ENCODE data around the gene CACNA1F.

GRCh38 chrX:49176421-49177326 is 56.5 kb downstream of the CACNA1F start:
- TF ChIP-seq CSRNP3 (CRISPR knock-in tag; IDR thresholded peaks at IDR 0.05) (no peak), ARNTL (CRISPR knock-in tag; IDR thresholded peaks at IDR 0.05; ENCODE audit: borderline replicate concordance, low read depth) (no peak), ZNF8 (CRISPR knock-in tag; IDR thresholded peaks at IDR 0.05) (no peak), CREB5 (CRISPR knock-in tag; IDR thresholded peaks at IDR 0.05; ENCODE audit: low read depth) (no peak), ZFP3 (CRISPR knock-in tag; IDR thresholded peaks at IDR 0.05) (no peak), BACH2 (CRISPR knock-in tag; IDR thresholded peaks at IDR 0.05; ENCODE audit: borderline replicate concordance) (no peak), ZNF70 (CRISPR knock-in tag; IDR thresholded peaks at IDR 0.05) (no peak), RARB (CRISPR knock-in tag; IDR thresholded peaks at IDR 0.05) (no peak), ZNF565 (CRISPR knock-in tag; conservative IDR thresholded peaks at IDR 0.05; ENCODE audit: low read depth) (no peak), ISL1 (CRISPR knock-in tag; IDR thresholded peaks at IDR 0.05) (no peak)
- TF ChIP-seq, protein P1, sequence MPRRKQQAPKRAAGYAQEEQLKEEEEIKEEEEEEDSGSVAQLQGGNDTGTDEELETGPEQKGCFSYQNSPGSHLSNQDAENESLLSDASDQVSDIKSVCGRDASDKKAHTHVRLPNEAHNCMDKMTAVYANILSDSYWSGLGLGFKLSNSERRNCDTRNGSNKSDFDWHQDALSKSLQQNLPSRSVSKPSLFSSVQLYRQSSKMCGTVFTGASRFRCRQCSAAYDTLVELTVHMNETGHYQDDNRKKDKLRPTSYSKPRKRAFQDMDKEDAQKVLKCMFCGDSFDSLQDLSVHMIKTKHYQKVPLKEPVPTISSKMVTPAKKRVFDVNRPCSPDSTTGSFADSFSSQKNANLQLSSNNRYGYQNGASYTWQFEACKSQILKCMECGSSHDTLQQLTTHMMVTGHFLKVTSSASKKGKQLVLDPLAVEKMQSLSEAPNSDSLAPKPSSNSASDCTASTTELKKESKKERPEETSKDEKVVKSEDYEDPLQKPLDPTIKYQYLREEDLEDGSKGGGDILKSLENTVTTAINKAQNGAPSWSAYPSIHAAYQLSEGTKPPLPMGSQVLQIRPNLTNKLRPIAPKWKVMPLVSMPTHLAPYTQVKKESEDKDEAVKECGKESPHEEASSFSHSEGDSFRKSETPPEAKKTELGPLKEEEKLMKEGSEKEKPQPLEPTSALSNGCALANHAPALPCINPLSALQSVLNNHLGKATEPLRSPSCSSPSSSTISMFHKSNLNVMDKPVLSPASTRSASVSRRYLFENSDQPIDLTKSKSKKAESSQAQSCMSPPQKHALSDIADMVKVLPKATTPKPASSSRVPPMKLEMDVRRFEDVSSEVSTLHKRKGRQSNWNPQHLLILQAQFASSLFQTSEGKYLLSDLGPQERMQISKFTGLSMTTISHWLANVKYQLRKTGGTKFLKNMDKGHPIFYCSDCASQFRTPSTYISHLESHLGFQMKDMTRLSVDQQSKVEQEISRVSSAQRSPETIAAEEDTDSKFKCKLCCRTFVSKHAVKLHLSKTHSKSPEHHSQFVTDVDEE (CRISPR knock-in tag; IDR thresholded peaks at IDR 0.05) = no peak

Measured in SK-N-SH treated with all-trans-retinoic acid at 6 μM for 48 hours (cell line).